ENCODE measurements around the gene KATNB1.

- TF ChIP-seq POLR2A (IDR thresholded peaks at IDR 0.05) = no peak
- TF ChIP-seq CTCF (IDR thresholded peaks at IDR 0.05) = no peak
- TF ChIP-seq POLR2AphosphoS5 (IDR thresholded peaks at IDR 0.05) = no peak
These were observed 40.3 kb downstream of the KATNB1 start for GRCh38 chr16:57775661-57776469.

Measured in breast epithelium (tissue), 3 donors.